ENCODE measurements around the gene NDEL1. TPM values are rescaled to one million over a fixed set of nuclear protein-coding genes. Genes with fewer than 3 reads are reported as not detected.

The NDEL1 gene
- total RNA-seq, 1 donor from 2014 or later = 30.5 TPM

DNA sequence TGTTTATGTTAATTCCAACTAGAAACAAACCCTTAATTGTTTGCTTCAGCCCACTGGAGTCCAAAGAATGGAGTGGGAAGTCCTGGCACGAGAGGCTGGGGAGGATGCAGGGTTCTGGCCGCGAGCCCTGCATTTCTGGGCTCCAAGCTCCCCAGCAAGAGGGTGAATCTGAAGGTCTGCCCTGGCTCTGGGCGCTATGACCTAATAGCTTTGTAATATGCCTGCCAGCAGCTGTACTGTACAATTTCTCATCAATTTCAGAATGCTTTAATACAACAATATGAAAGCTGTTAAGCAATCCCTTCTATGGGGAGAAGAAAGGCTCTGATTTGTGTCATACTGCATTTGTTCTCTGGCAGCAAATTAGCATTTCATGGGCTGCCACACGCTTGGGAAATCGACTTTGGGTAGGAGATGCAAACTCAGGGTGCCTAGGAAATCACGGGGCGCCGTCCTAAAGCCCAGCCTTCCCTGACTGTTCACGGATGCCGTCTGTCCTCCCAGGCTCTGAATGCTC lies 43.8 kb downstream of the NDEL1 start:
- H3K27me3 Mint-ChIP-seq = no peaks in the 10 kb centered on the region
- H3K4me1 Mint-ChIP-seq (ENCODE audit: low read depth) = no peaks in the 10 kb centered on the region
- no peak overlapping the region for H3K4me3 Mint-ChIP-seq (ENCODE audit: low read depth)
- H3K36me3 Mint-ChIP-seq (ENCODE audit: insufficient read depth) = peaks cover 42% of the 10 kb centered on the region
- peaks cover under 1% of the 10 kb centered on the region for H3K9me3 Mint-ChIP-seq (ENCODE audit: low read depth)
- H3K27ac Mint-ChIP-seq = no peak overlapping the region
- DNase-seq (ENCODE audit: low spot score, unreplicated experiment) = no peak
- TF ChIP-seq CTCF (IDR thresholded peaks at IDR 0.05; ENCODE audit: unreplicated experiment) = no peak

GRCh38 chr17:8480011-8480976 lies 44.6 kb downstream of the NDEL1 start:
- no peaks in the 10 kb centered on the region for H3K4me1 Mint-ChIP-seq (ENCODE audit: low read depth)
- H3K9me3 Mint-ChIP-seq (ENCODE audit: low read depth) = peaks cover 5% of the 10 kb centered on the region
- no peaks in the 10 kb centered on the region for H3K27me3 Mint-ChIP-seq
- TF ChIP-seq CTCF (IDR thresholded peaks at IDR 0.05; ENCODE audit: unreplicated experiment) = no peak
- peaks cover 46% of the 10 kb centered on the region for H3K36me3 Mint-ChIP-seq (ENCODE audit: insufficient read depth)
- H3K4me3 Mint-ChIP-seq (ENCODE audit: low read depth) = no peak overlapping the region
- H3K27ac Mint-ChIP-seq = peak overlapping the region; percentile 64
- DNase-seq (ENCODE audit: low spot score, unreplicated experiment) = no peak

DNA sequence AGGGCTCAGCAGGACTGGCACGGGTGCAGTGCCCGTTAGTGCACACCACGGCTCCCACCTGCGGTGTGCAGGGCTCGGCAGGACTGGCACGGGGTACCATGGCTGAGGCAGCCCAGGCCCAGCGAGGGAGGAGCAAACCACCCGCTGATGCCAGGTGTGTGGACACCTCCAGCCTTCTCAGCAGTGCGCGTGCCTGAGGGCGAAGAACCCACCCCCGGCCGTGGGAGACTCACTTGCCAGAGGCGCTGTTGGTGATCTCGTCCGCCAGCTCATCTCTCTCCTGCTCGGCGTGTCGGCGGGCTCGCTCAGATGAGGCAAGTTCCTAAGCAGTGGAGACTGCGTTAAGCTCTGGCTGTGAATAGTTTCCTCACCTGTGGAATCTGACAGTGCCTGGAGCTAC lies 45.4 kb downstream of the NDEL1 start:
- Mint-ChIP-seq H3K36me3 (ENCODE audit: insufficient read depth) (peaks cover 49% of the 10 kb centered on the region), H3K4me3 (ENCODE audit: low read depth) (no peak overlapping the region), H3K27me3 (no peaks in the 10 kb centered on the region), H3K27ac (peak overlapping the region; percentile 76), H3K9me3 (ENCODE audit: low read depth) (peaks cover 11% of the 10 kb centered on the region), H3K4me1 (ENCODE audit: low read depth) (no peaks in the 10 kb centered on the region)
- no peak for DNase-seq (ENCODE audit: low spot score, unreplicated experiment)
- TF ChIP-seq CTCF (IDR thresholded peaks at IDR 0.05; ENCODE audit: unreplicated experiment) = no peak

GRCh38 chr17:8481703-8482102 lies 46.0 kb downstream of the NDEL1 start:
- Mint-ChIP-seq H3K27me3 (no peaks in the 10 kb centered on the region), H3K4me1 (ENCODE audit: low read depth) (no peaks in the 10 kb centered on the region), H3K4me3 (ENCODE audit: low read depth) (no peak overlapping the region), H3K36me3 (ENCODE audit: insufficient read depth) (peaks cover 50% of the 10 kb centered on the region), H3K9me3 (ENCODE audit: low read depth) (peaks cover 11% of the 10 kb centered on the region), H3K27ac (peak overlapping the region; percentile 76)
- TF ChIP-seq CTCF (IDR thresholded peaks at IDR 0.05; ENCODE audit: unreplicated experiment) = no peak
- no peak for DNase-seq (ENCODE audit: low spot score, unreplicated experiment)

DNA sequence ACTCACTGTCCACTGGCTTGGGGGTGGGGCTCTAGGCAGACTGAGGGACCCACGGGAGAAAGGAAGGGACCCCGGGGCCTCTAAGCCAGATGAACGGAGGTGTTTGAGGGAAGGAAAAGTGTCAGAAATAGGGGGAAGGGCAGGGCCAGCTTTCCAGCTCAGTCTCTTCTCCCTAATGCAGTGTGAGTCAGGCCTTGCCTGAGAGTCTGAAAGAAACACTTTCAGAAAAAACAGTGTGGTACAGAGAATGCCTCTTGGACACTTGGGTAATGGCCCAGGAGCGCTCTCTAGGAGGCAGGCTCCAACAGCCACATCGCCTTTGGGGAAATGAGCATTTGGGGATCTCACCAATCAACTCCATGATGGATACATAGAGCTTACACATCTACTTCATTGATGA lies 46.9 kb downstream of the NDEL1 start:
- peak overlapping the region; percentile 7 for H3K27ac Mint-ChIP-seq
- no peaks in the 10 kb centered on the region for H3K27me3 Mint-ChIP-seq
- H3K36me3 Mint-ChIP-seq (ENCODE audit: insufficient read depth) = peaks cover 55% of the 10 kb centered on the region
- TF ChIP-seq CTCF (IDR thresholded peaks at IDR 0.05; ENCODE audit: unreplicated experiment) = no peak
- no peak overlapping the region for H3K4me3 Mint-ChIP-seq (ENCODE audit: low read depth)
- peaks cover 11% of the 10 kb centered on the region for H3K9me3 Mint-ChIP-seq (ENCODE audit: low read depth)
- no peak for DNase-seq (ENCODE audit: low spot score, unreplicated experiment)
- H3K4me1 Mint-ChIP-seq (ENCODE audit: low read depth) = no peaks in the 10 kb centered on the region
